ENCODE measurements around the gene FERMT1. TPM values are rescaled to one million over a fixed set of nuclear protein-coding genes. Genes with fewer than 3 reads are reported as not detected.

Gene FERMT1
- total and polyA plus RNA-seq, 2 donors (not counting 3 experiments of a cell fraction or from before 2014, with no cell fraction given), result 0.11 to 1.5 TPM

- ChIA-PET CTCF (no interaction called here), POLR2A (no interaction called here)
- BruUV-seq (replicated peaks), result no TSS peak
- FAIRE-seq, result no peak
- no peaks in the 10 kb centered on the region for H3K9me3 ChIP-seq (replicated peaks; ENCODE audit: control insufficient read depth, insufficient read depth, low read length)
- intact Hi-C loops (cut with micrococcal nuclease), result no loop called here
- H2AFZ ChIP-seq (ENCODE audit: low read depth, low read length), result no peak overlapping the region
- peaks cover 0 to 1% of the 10 kb centered on the region in 2 experiments for H3K27me3 ChIP-seq (ENCODE audit: control insufficient read depth in 2 of 2, insufficient read depth in 2 of 2, low read length in 2 of 2)
- H3K36me3 ChIP-seq (ENCODE audit: control insufficient read depth in 2 of 2, extremely low read depth in 1 of 2, insufficient read depth in 2 of 2, low read length in 2 of 2), result no peaks in the 10 kb centered on the region
- DNase-seq (ENCODE audit: low read depth, low spot score), result no peak
- no peak overlapping the region for H3K4me3 ChIP-seq (replicated peaks in 1 of 3; ENCODE audit: insufficient read depth in 1 of 3, low read depth in 1 of 3, low read length in 3 of 3)
- H3K9me1 ChIP-seq (replicated peaks; ENCODE audit: control insufficient read depth, extremely low read depth, insufficient read depth, low read length), result no peaks in the 10 kb centered on the region
- no peak for TF ChIP-seq POLR2A (IDR thresholded peaks at IDR 0.05; ENCODE audit: low read depth, low read length)
- TF ChIP-seq GATA2 (IDR thresholded peaks at IDR 0.05; ENCODE audit: insufficient read depth, insufficient read length, low read depth, low read length), result no peak
- TF ChIP-seq EZH2 (IDR thresholded peaks at IDR 0.05; ENCODE audit: borderline replicate concordance, low read depth, low read length, severe bottlenecking), result no peak
- no peak for TF ChIP-seq MYC (IDR thresholded peaks at IDR 0.05; ENCODE audit: low read depth, low read length)
- no peak for TF ChIP-seq POLR2AphosphoS5 (IDR thresholded peaks at IDR 0.05; ENCODE audit: insufficient read depth, low read depth, low read length)
- no peak for TF ChIP-seq MAX (IDR thresholded peaks at IDR 0.05; ENCODE audit: insufficient read depth, insufficient read length)
- TF ChIP-seq JUN (IDR thresholded peaks at IDR 0.05; ENCODE audit: borderline replicate concordance, insufficient read depth, insufficient read length, low read depth), result no peak
- no peak for TF ChIP-seq FOS (IDR thresholded peaks at IDR 0.05; ENCODE audit: borderline replicate concordance, insufficient read depth, low read length)
- no peak for TF ChIP-seq CTCF (IDR thresholded peaks at IDR 0.05; ENCODE audit: extremely low read depth in 1 of 2, insufficient read depth in 1 of 2, low read depth in 1 of 2, low read length in 2 of 2)
- H4K20me1 ChIP-seq (replicated peaks; ENCODE audit: control insufficient read depth, extremely low read depth, insufficient read depth, low read length), result no peaks in the 10 kb centered on the region
- dilution Hi-C loops (cut with MboI; ENCODE audit: extremely low pct_ligation_motif_present, low sequenced_read_pairs), result no loop called here
- no peaks in the 10 kb centered on the region for H3K4me1 ChIP-seq (ENCODE audit: control insufficient read depth, extremely low read depth, insufficient read depth, low read length)
- H3K9ac ChIP-seq (replicated peaks; ENCODE audit: extremely low read depth, insufficient read depth, low read length), result no peak overlapping the region
- H3K27ac ChIP-seq (ENCODE audit: insufficient read depth, low read depth, low read length), result no peak overlapping the region
- H3K4me2 ChIP-seq (ENCODE audit: insufficient read depth, low read length), result no peak overlapping the region
- H3K79me2 ChIP-seq (ENCODE audit: control insufficient read depth, insufficient read depth, low read length), result no peaks in the 10 kb centered on the region
These were observed 45.4 kb upstream of the FERMT1 start for GRCh38 chr20:6168204-6168603.

All from endothelial cell of umbilical vein (primary cell).